GM12878 (cell line): ENCODE results near the gene ANAPC16. TPM values are rescaled to one million over a fixed set of nuclear protein-coding genes. Genes with fewer than 3 reads are reported as not detected.

Source experiments
- EP300 ChIP-seq, 2 experiments: fragments of 150-350 bp in 1 of 2; IDR thresholded peaks; 2 replicates each; pipeline ENCODE4 v1.6.1; 2011 to 2012; ENCODE audit warnings: low read depth in 2 of 2, low read length in 2 of 2, borderline replicate concordance in 1 of 2, improper control_type of control experiment in 1 of 2, inconsistent platforms in 1 of 2; ENCODE audit not compliant: control insufficient read depth in 1 of 2
- HDAC2 ChIP-seq: fragments of 200-600 bp; sonication (generic); IDR thresholded peaks from 2 replicates; pipeline ENCODE4 v1.6.1; 2017
- JUND ChIP-seq: IDR thresholded peaks from 2 replicates; pipeline ENCODE4 v1.6.1; 2012; ENCODE audit warnings: low read depth, mild to moderate bottlenecking, low read length, improper control_type of control experiment, moderate library complexity
- KLF5 ChIP-seq: fragments of 450-650 bp; IDR thresholded peaks from 2 replicates; pipeline ENCODE4 v1.6.1; 2014; ENCODE audit warnings: mild to moderate bottlenecking; ENCODE audit not compliant: partially characterized antibody
- MEF2A ChIP-seq: IDR thresholded peaks from 2 replicates; pipeline ENCODE4 v1.6.1; 2011; ENCODE audit warnings: low read depth, mild to moderate bottlenecking, low read length, moderate library complexity; ENCODE audit not compliant: insufficient read depth
- MYB ChIP-seq: fragments of 150-350 bp; IDR thresholded peaks from 2 replicates; pipeline ENCODE4 v1.6.1; 2014; ENCODE audit warnings: mild to moderate bottlenecking, low read depth, low read length, borderline replicate concordance
- NFIC ChIP-seq: IDR thresholded peaks from 2 replicates; pipeline ENCODE4 v1.6.1; 2012; ENCODE audit warnings: low read depth, mild to moderate bottlenecking, inconsistent platforms, low read length, moderate library complexity
- NR2F1 ChIP-seq: fragments of 450-650 bp; conservative IDR thresholded peaks from 2 replicates; pipeline ENCODE4 v1.6.1; 2017; ENCODE audit warnings: mild to moderate bottlenecking
- NRF1 ChIP-seq: conservative IDR thresholded peaks from 2 replicates; pipeline ENCODE4 v1.6.1; 2011; ENCODE audit warnings: mild to moderate bottlenecking, low read depth, low read length, improper control_type of control experiment
- PML ChIP-seq: IDR thresholded peaks from 2 replicates; pipeline ENCODE4 v1.6.1; 2012; ENCODE audit warnings: low read length, inconsistent platforms
- RFX5 ChIP-seq: IDR thresholded peaks from 2 replicates; pipeline ENCODE4 v1.6.1; 2011; ENCODE audit warnings: low read depth, low read length, improper control_type of control experiment
- SUPT20H ChIP-seq: IDR thresholded peaks from 2 replicates; pipeline ENCODE4 v1.6.1; 2011; ENCODE audit warnings: low read depth, mild to moderate bottlenecking, low read length, moderate library complexity, borderline replicate concordance; ENCODE audit not compliant: control insufficient read depth
- polyA plus RNA-seq, 11 experiments: library from polyadenylated mRNA; depleted of rRNA in 4 of 11; unstranded in 6 of 11; stranded (reverse) in 5 of 11; fragments of >200 nt; fragmentation: Nextera tagmentation in 4 of 11; fragmentation: Illumina TruSeq in 1 of 11; extraction: Ambion mirVana in 4 of 11; extraction: Trizol in 1 of 11; gene quantifications; 1 replicate in 1 of 11; 2 replicates in 10 of 11; pipeline versions ENCODE4 v1.2.1 to v1.2.3, GENCODE V29; 2011 to 2016; ENCODE audit warnings: inconsistent platforms in 2 of 11, missing spikeins in 2 of 11, low read depth in 1 of 11
- total RNA-seq, 4 experiments: library from RNA; depleted of rRNA in 3 of 4; stranded (reverse); fragments of >200 nt in 3 of 4; fragmentation: Illumina TruSeq in 1 of 4; extraction: Trizol in 1 of 4; gene quantifications; 2 replicates each; pipeline versions ENCODE4 v1.2.1 to v1.2.3, GENCODE V29; 2013 to 2021
- TF ChIP-seq, protein P1 (sequence below): fragments of 450-650 bp; IDR thresholded peaks from 2 replicates; pipeline ENCODE4 v1.6.1; 2014; ENCODE audit warnings: mild to moderate bottlenecking
- TF ChIP-seq, protein P2 (sequence below): IDR thresholded peaks from 2 replicates; pipeline ENCODE4 v1.6.1; 2011; ENCODE audit warnings: borderline replicate concordance, low read depth, mild to moderate bottlenecking, moderate library complexity, mixed read lengths, low read length; ENCODE audit not compliant: insufficient read depth; ENCODE audit errors: extremely low read length
- TF ChIP-seq, protein P3 (sequence below): fragments of 450-650 bp; conservative IDR thresholded peaks from 2 replicates; pipeline ENCODE4 v1.6.1; 2017; ENCODE audit warnings: mild to moderate bottlenecking, moderate library complexity
- TF ChIP-seq, protein P4 (sequence below): fragments of 450-650 bp; IDR thresholded peaks from 2 replicates; pipeline ENCODE4 v1.6.1; 2016; ENCODE audit warnings: mild to moderate bottlenecking
- TF ChIP-seq, protein P5 (sequence below): IDR thresholded peaks from 2 replicates; pipeline ENCODE4 v1.6.1; 2011; ENCODE audit warnings: low read depth, mild to moderate bottlenecking, low read length, moderate library complexity, borderline replicate concordance; ENCODE audit errors: extremely low read depth
- TF ChIP-seq, protein P6 (sequence below): fragments of 450-650 bp; IDR thresholded peaks from 2 replicates; pipeline ENCODE4 v1.6.1; 2018; ENCODE audit warnings: mild to moderate bottlenecking, low read depth, moderate library complexity; ENCODE audit not compliant: partially characterized antibody
- TF ChIP-seq, protein P7 (sequence below): IDR thresholded peaks from 2 replicates; pipeline ENCODE4 v1.6.1; 2011; ENCODE audit warnings: borderline replicate concordance, low read depth, mild to moderate bottlenecking, moderate library complexity, low read length; ENCODE audit not compliant: insufficient read depth, poor library complexity, severe bottlenecking

The ANAPC16 gene
- total and polyA plus RNA-seq, 10 of the 15 experiments (the other 5 are each of a cell fraction or from before 2014, with no cell fraction given): 66.9 to 208 (median 134) TPM

DNA sequence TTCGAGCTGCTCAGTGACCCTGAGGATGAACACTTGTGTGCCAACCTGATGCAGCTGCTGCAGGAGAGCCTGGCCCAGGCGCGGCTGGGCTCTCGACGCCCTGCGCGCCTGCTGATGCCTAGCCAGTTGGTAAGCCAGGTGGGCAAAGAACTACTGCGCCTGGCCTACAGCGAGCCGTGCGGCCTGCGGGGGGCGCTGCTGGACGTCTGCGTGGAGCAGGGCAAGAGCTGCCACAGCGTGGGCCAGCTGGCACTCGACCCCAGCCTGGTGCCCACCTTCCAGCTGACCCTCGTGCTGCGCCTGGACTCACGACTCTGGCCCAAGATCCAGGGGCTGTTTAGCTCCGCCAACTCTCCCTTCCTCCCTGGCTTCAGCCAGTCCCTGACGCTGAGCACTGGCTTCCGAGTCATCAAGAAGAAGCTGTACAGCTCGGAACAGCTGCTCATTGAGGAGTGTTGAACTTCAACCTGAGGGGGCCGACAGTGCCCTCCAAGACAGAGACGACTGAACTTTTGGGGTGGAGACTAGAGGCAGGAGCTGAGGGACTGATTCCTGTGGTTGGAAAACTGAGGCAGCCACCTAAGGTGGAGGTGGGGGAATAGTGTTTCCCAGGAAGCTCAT, 59.0 kb downstream of the ANAPC16 start (continued):
- TF ChIP-seq, protein P1, sequence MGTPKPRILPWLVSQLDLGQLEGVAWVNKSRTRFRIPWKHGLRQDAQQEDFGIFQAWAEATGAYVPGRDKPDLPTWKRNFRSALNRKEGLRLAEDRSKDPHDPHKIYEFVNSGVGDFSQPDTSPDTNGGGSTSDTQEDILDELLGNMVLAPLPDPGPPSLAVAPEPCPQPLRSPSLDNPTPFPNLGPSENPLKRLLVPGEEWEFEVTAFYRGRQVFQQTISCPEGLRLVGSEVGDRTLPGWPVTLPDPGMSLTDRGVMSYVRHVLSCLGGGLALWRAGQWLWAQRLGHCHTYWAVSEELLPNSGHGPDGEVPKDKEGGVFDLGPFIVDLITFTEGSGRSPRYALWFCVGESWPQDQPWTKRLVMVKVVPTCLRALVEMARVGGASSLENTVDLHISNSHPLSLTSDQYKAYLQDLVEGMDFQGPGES: no peak
- TF ChIP-seq, protein P2, sequence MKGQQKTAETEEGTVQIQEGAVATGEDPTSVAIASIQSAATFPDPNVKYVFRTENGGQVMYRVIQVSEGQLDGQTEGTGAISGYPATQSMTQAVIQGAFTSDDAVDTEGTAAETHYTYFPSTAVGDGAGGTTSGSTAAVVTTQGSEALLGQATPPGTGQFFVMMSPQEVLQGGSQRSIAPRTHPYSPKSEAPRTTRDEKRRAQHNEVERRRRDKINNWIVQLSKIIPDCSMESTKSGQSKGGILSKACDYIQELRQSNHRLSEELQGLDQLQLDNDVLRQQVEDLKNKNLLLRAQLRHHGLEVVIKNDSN: no peak
- no peak for TF ChIP-seq SUPT20H
- no peak for TF ChIP-seq NRF1
- no peak for TF ChIP-seq HDAC2
- no peak for TF ChIP-seq PML
- no peak for TF ChIP-seq MYB
- TF ChIP-seq, protein P3, sequence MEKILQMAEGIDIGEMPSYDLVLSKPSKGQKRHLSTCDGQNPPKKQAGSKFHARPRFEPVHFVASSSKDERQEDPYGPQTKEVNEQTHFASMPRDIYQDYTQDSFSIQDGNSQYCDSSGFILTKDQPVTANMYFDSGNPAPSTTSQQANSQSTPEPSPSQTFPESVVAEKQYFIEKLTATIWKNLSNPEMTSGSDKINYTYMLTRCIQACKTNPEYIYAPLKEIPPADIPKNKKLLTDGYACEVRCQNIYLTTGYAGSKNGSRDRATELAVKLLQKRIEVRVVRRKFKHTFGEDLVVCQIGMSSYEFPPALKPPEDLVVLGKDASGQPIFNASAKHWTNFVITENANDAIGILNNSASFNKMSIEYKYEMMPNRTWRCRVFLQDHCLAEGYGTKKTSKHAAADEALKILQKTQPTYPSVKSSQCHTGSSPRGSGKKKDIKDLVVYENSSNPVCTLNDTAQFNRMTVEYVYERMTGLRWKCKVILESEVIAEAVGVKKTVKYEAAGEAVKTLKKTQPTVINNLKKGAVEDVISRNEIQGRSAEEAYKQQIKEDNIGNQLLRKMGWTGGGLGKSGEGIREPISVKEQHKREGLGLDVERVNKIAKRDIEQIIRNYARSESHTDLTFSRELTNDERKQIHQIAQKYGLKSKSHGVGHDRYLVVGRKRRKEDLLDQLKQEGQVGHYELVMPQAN: peak; percentile 50
- TF ChIP-seq MEF2A: no peak
- TF ChIP-seq, protein P4, sequence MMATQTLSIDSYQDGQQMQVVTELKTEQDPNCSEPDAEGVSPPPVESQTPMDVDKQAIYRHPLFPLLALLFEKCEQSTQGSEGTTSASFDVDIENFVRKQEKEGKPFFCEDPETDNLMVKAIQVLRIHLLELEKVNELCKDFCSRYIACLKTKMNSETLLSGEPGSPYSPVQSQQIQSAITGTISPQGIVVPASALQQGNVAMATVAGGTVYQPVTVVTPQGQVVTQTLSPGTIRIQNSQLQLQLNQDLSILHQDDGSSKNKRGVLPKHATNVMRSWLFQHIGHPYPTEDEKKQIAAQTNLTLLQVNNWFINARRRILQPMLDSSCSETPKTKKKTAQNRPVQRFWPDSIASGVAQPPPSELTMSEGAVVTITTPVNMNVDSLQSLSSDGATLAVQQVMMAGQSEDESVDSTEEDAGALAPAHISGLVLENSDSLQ: no peak
- TF ChIP-seq, protein P5, sequence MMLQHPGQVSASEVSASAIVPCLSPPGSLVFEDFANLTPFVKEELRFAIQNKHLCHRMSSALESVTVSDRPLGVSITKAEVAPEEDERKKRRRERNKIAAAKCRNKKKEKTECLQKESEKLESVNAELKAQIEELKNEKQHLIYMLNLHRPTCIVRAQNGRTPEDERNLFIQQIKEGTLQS: no peak
- no peak for TF ChIP-seq KLF5
- TF ChIP-seq, protein P6, sequence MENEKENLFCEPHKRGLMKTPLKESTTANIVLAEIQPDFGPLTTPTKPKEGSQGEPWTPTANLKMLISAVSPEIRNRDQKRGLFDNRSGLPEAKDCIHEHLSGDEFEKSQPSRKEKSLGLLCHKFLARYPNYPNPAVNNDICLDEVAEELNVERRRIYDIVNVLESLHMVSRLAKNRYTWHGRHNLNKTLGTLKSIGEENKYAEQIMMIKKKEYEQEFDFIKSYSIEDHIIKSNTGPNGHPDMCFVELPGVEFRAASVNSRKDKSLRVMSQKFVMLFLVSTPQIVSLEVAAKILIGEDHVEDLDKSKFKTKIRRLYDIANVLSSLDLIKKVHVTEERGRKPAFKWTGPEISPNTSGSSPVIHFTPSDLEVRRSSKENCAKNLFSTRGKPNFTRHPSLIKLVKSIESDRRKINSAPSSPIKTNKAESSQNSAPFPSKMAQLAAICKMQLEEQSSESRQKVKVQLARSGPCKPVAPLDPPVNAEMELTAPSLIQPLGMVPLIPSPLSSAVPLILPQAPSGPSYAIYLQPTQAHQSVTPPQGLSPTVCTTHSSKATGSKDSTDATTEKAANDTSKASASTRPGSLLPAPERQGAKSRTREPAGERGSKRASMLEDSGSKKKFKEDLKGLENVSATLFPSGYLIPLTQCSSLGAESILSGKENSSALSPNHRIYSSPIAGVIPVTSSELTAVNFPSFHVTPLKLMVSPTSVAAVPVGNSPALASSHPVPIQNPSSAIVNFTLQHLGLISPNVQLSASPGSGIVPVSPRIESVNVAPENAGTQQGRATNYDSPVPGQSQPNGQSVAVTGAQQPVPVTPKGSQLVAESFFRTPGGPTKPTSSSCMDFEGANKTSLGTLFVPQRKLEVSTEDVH: no peak
- TF ChIP-seq NFIC: no peak
- TF ChIP-seq RFX5: no peak
- TF ChIP-seq JUND: no peak
- TF ChIP-seq EP300 (IDR thresholded peaks at IDR 0.05; ENCODE audit: borderline replicate concordance in 1 of 2, control insufficient read depth in 1 of 2, low read depth in 2 of 2, low read length in 2 of 2): no peak
- TF ChIP-seq, protein P7, sequence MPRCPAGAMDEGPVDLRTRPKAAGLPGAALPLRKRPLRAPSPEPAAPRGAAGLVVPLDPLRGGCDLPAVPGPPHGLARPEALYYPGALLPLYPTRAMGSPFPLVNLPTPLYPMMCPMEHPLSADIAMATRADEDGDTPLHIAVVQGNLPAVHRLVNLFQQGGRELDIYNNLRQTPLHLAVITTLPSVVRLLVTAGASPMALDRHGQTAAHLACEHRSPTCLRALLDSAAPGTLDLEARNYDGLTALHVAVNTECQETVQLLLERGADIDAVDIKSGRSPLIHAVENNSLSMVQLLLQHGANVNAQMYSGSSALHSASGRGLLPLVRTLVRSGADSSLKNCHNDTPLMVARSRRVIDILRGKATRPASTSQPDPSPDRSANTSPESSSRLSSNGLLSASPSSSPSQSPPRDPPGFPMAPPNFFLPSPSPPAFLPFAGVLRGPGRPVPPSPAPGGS: no peak
- TF ChIP-seq NR2F1: no peak
